ENCODE results near the gene TMEM108.

- TF ChIP-seq CTCF (IDR thresholded peaks at IDR 0.05) (no peak), POLR2A (IDR thresholded peaks at IDR 0.05) (no peak)
Measured at GRCh38 chr3:133119176-133119575, 81.0 kb downstream of the TMEM108 start.
